OCI-LY7 (cell line): Measurements from ENCODE around the gene FAM156B.
"Not testable (repeated sequence)": the region's sequence is repeated elsewhere in the genome, so short reads cannot be mapped to it uniquely, and the experiment has no call there.

Experiments used
- EZH2phosphoT487 ChIP-seq: fragments of 200-600 bp; sonication (generic); IDR thresholded peaks from 2 replicates; pipeline ENCODE4 v1.6.1; 2018; ENCODE audit warnings: low read depth, borderline replicate concordance, mild to moderate bottlenecking, mixed run types, antibody characterized with exemption, low read length, moderate library complexity, mixed read lengths
- TF ChIP-seq, protein P1 (sequence below): fragments of 200-600 bp; sonication (generic); conservative IDR thresholded peaks from 2 replicates; pipeline ENCODE4 v1.5.1; 2014; ENCODE audit warnings: mild to moderate bottlenecking, antibody characterized with exemption, low read length, moderate library complexity, mixed read lengths

DNA sequence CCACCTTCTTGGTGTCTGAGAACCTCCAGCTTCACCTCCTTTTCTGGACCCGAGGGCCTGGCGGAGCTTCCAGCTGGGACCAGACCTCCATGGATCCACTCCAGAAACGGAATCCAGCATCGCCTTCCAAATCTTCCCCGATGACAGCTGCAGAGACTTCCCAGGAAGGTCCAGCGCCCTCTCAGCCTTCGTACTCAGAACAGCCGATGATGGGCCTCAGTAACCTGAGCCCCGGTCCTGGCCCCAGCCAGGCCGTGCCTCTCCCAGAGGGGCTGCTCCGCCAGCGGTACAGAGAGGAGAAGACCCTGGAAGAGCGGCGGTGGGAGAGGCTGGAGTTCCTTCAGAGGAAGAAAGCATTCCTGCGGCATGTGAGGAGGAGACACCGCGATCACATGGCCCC, 10.0 kb downstream of the FAM156B start:
- TF ChIP-seq, protein P1, sequence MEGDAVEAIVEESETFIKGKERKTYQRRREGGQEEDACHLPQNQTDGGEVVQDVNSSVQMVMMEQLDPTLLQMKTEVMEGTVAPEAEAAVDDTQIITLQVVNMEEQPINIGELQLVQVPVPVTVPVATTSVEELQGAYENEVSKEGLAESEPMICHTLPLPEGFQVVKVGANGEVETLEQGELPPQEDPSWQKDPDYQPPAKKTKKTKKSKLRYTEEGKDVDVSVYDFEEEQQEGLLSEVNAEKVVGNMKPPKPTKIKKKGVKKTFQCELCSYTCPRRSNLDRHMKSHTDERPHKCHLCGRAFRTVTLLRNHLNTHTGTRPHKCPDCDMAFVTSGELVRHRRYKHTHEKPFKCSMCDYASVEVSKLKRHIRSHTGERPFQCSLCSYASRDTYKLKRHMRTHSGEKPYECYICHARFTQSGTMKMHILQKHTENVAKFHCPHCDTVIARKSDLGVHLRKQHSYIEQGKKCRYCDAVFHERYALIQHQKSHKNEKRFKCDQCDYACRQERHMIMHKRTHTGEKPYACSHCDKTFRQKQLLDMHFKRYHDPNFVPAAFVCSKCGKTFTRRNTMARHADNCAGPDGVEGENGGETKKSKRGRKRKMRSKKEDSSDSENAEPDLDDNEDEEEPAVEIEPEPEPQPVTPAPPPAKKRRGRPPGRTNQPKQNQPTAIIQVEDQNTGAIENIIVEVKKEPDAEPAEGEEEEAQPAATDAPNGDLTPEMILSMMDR = not testable (repeated sequence)
- not testable (repeated sequence) for TF ChIP-seq EZH2phosphoT487
